ENCODE results near the gene TMSB4X.

- TF ChIP-seq CTCF (IDR thresholded peaks at IDR 0.05) = no peak
- no peak for TF ChIP-seq POLR2A (IDR thresholded peaks at IDR 0.05; ENCODE audit: low read depth)
- no peak for TF ChIP-seq POLR2AphosphoS5 (IDR thresholded peaks at IDR 0.05)
Measured at GRCh38 chrX:13007519-13008188, 32.7 kb downstream of the TMSB4X start.
